Cardiac muscle cell (in vitro differentiated cells and primary cell): ENCODE measurements around the gene CLEC2B. TPM values are rescaled to one million over a fixed set of nuclear protein-coding genes. Genes with fewer than 3 reads are reported as not detected.
A peak's percentile ranks its signal among the peaks of the same experiment; 100 is the strongest.

ENCODE experiments used
- DNase-seq, 2 donors: peaks; one replicate each; pipeline versions ENCODE4 v3.0.0 to v3.0.0-alpha.2; 2010 to 2017; ENCODE audit warnings: low read depth in 1 of 2, low spot score in 1 of 2
- H3K27ac ChIP-seq: fragments of 200-600 bp; sonication (generic); 2 replicates; pipeline ENCODE4 v1.5.1; 2016
- H3K27me3 ChIP-seq: fragments of 200-600 bp; sonication (generic); 2 replicates; pipeline ENCODE4 v1.6.0; 2016; ENCODE audit warnings: control low read depth
- H3K36me3 ChIP-seq: fragments of 200-600 bp; sonication (generic); 2 replicates; pipeline ENCODE4 v1.5.1; 2016; ENCODE audit warnings: control low read depth
- H3K4me1 ChIP-seq: fragments of 200-600 bp; sonication (generic); 2 replicates; pipeline ENCODE4 v1.8.1; 2017; ENCODE audit warnings: low read depth, mild to moderate bottlenecking, mixed run types
- H3K4me3 ChIP-seq: fragments of 200-600 bp; sonication (generic); 2 replicates; pipeline ENCODE4 v1.5.1; 2016; ENCODE audit warnings: mild to moderate bottlenecking
- H3K9me3 ChIP-seq: fragments of 200-600 bp; sonication (generic); 2 replicates; pipeline ENCODE4 v1.5.1; 2017; ENCODE audit warnings: low read depth, mild to moderate bottlenecking, control low read depth
- polyA plus RNA-seq: library from polyadenylated mRNA; unstranded; fragments of >200 nt; fragmentation: Nextera tagmentation; extraction: Ambion mirVana; gene quantifications from 2 replicates; pipeline ENCODE4 v1.2.1, GENCODE V29; 2016
- total RNA-seq: library from RNA; depleted of rRNA; stranded (reverse); fragments of >200 nt; gene quantifications from 2 replicates; pipeline ENCODE4 v1.2.3, GENCODE V29; 2016
- TF ChIP-seq, protein P1 (sequence below): IDR thresholded peaks from 2 replicates; pipeline ENCODE4 v1.5.1; 2012; ENCODE audit warnings: low read depth, mild to moderate bottlenecking, low read length

Gene CLEC2B
- total and polyA plus RNA-seq, 2 experiments from 2014 or later = 0.31 TPM; not detected in 1

DNA sequence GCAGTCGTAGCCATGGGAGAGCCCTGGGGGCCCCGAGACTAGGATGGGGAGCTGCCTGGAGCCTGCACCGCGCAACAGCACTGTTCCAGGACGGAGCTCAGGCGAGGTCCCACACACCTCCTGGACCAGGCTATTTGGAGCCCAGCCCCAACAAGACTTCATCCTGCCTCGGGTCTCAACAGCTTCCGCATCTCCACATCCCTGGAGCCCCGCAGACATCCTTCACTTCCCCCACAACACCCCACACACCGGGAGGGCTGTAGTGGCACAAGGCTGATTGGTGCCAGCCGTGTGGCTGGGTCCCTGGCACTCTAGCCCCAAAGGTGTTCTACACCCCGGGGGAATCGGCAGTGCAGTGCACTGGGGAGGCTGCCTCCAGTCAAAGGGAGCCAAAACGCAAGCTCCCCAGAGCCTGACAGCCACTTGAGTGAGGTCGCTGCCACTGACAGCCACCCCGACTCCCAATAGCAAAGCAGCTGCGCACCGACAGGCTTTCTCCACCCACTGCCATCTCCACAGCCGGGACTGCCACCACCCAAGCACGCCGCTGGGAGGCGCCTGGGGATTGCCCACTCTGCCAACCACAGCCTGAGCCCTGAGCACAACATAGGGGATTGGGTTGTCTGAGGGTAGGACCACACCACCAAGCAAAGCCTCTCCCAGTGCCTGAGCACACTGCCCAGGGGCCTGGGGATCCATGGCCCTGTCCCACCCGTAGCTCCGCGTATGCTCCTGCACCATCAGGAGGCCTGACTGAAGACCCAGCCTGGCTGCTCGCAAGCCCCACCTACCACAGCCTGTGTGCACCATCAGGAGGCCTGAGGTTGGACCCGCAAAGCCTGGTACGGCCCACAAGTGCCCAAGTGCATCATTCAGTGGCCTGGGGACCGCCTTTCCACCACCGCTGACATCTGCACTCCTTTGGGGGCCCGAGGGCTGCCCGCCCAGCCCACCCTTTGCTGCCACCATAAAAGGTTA is 55.0 kb downstream of the CLEC2B start:
- TF ChIP-seq, protein P1, sequence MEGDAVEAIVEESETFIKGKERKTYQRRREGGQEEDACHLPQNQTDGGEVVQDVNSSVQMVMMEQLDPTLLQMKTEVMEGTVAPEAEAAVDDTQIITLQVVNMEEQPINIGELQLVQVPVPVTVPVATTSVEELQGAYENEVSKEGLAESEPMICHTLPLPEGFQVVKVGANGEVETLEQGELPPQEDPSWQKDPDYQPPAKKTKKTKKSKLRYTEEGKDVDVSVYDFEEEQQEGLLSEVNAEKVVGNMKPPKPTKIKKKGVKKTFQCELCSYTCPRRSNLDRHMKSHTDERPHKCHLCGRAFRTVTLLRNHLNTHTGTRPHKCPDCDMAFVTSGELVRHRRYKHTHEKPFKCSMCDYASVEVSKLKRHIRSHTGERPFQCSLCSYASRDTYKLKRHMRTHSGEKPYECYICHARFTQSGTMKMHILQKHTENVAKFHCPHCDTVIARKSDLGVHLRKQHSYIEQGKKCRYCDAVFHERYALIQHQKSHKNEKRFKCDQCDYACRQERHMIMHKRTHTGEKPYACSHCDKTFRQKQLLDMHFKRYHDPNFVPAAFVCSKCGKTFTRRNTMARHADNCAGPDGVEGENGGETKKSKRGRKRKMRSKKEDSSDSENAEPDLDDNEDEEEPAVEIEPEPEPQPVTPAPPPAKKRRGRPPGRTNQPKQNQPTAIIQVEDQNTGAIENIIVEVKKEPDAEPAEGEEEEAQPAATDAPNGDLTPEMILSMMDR = peak; percentile 96
- Histone ChIP-seq H3K9me3 (no peaks in the 10 kb centered on the region), H3K27ac (no peak overlapping the region), H3K27me3 (no peaks in the 10 kb centered on the region), H3K4me1 (no peaks in the 10 kb centered on the region), H3K36me3 (no peaks in the 10 kb centered on the region), H3K4me3 (no peak overlapping the region)
- DNase-seq = peak; percentile 66 to 73

- TF ChIP-seq, protein P1 = no peak
- Histone ChIP-seq H3K9me3 (no peaks in the 10 kb centered on the region), H3K27me3 (no peaks in the 10 kb centered on the region), H3K4me3 (no peak overlapping the region), H3K27ac (no peak overlapping the region), H3K4me1 (peaks cover 2% of the 10 kb centered on the region), H3K36me3 (no peaks in the 10 kb centered on the region)
- no peak for DNase-seq
These were observed 57.5 kb downstream of the CLEC2B start for GRCh38 chr12:9811621-9812020.

- Histone ChIP-seq H3K9me3 (no peaks in the 10 kb centered on the region), H3K27ac (no peak overlapping the region), H3K4me1 (peaks cover 3% of the 10 kb centered on the region), H3K36me3 (no peaks in the 10 kb centered on the region), H3K4me3 (no peak overlapping the region), H3K27me3 (no peaks in the 10 kb centered on the region)
- DNase-seq = no peak
- TF ChIP-seq, protein P1 = no peak
These were observed 58.5 kb downstream of the CLEC2B start for GRCh38 chr12:9810671-9811070.

DNA sequence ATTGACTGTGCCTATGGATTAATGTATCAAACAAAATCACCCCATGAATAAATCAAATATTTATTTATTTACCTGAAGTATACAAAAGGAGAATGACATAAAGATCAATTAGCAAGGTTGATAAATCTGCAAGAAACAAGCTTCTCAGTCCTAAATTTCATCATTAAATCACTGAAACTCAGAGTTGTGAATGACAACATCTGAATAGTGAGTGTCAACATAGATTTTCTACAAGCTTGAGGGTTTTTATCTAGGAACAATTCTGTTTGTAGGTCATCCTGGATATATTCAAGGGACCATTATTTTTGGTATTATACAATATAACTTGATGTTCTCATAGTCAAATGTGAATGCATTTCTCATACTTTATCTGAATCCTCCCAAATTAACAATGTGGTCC is 59.3 kb downstream of the CLEC2B start:
- Histone ChIP-seq H3K4me3 (no peak overlapping the region), H3K27ac (no peak overlapping the region), H3K36me3 (no peaks in the 10 kb centered on the region), H3K9me3 (no peaks in the 10 kb centered on the region), H3K27me3 (no peaks in the 10 kb centered on the region), H3K4me1 (peaks cover 3% of the 10 kb centered on the region)
- TF ChIP-seq, protein P1 = no peak
- no peak for DNase-seq

GRCh38 chr12:9809338-9809737 is 59.8 kb downstream of the CLEC2B start:
- no peaks in the 10 kb centered on the region for H3K9me3 ChIP-seq
- no peak overlapping the region for H3K4me3 ChIP-seq
- H3K36me3 ChIP-seq = no peaks in the 10 kb centered on the region
- TF ChIP-seq, protein P1 = no peak
- H3K27me3 ChIP-seq = no peaks in the 10 kb centered on the region
- peaks cover 3% of the 10 kb centered on the region for H3K4me1 ChIP-seq
- DNase-seq = no peak
- H3K27ac ChIP-seq = no peak overlapping the region
